ENCODE measurements around the gene SULF2.

Gene SULF2

GRCh38 chr20:47802975-47803374 is 17.7 kb upstream of the SULF2 start:
- Histone ChIP-seq H3K36me3 (ENCODE audit: control insufficient read depth, insufficient read depth, low read length) (no peaks in the 10 kb centered on the region), H3K4me1 (no peaks in the 10 kb centered on the region), H3K27ac (no peak overlapping the region), H3K4me3 (ENCODE audit: low read depth, low read length) (no peak overlapping the region), H3K27me3 (ENCODE audit: control insufficient read depth, insufficient read depth, low read length) (no peaks in the 10 kb centered on the region), H3K9ac (no peak overlapping the region), H2AFZ (no peak overlapping the region), H3K9me3 (ENCODE audit: control insufficient read depth, low read length) (no peaks in the 10 kb centered on the region), H3K4me2 (ENCODE audit: low read length) (no peak overlapping the region), H3K79me2 (no peaks in the 10 kb centered on the region)
- TF ChIP-seq CTCF (IDR thresholded peaks at IDR 0.05), result no peak

- H3K27me3 ChIP-seq (ENCODE audit: control insufficient read depth, insufficient read depth, low read length), result no peaks in the 10 kb centered on the region
- H3K36me3 ChIP-seq (ENCODE audit: control insufficient read depth, insufficient read depth, low read length), result no peaks in the 10 kb centered on the region
- no peak overlapping the region for H3K4me3 ChIP-seq (ENCODE audit: low read depth, low read length)
- no peak overlapping the region for H3K9ac ChIP-seq
- H3K4me2 ChIP-seq (ENCODE audit: low read length), result no peak overlapping the region
- no peak overlapping the region for H3K27ac ChIP-seq
- no peaks in the 10 kb centered on the region for H3K79me2 ChIP-seq
- no peak for TF ChIP-seq CTCF (IDR thresholded peaks at IDR 0.05)
- no peaks in the 10 kb centered on the region for H3K4me1 ChIP-seq
- no peaks in the 10 kb centered on the region for H3K9me3 ChIP-seq (ENCODE audit: control insufficient read depth, low read length)
- no peak overlapping the region for H2AFZ ChIP-seq
These were observed 17.1 kb upstream of the SULF2 start for GRCh38 chr20:47802226-47802920.

- Histone ChIP-seq H2AFZ (no peak overlapping the region), H3K9ac (no peak overlapping the region), H3K36me3 (ENCODE audit: control insufficient read depth, insufficient read depth, low read length) (no peaks in the 10 kb centered on the region), H3K4me3 (ENCODE audit: low read depth, low read length) (no peak overlapping the region), H3K4me2 (ENCODE audit: low read length) (no peak overlapping the region), H3K9me3 (ENCODE audit: control insufficient read depth, low read length) (no peaks in the 10 kb centered on the region), H3K4me1 (no peaks in the 10 kb centered on the region), H3K27ac (no peak overlapping the region), H3K27me3 (ENCODE audit: control insufficient read depth, insufficient read depth, low read length) (no peaks in the 10 kb centered on the region), H3K79me2 (no peaks in the 10 kb centered on the region)
- TF ChIP-seq CTCF (IDR thresholded peaks at IDR 0.05), result no peak
These were observed 16.5 kb upstream of the SULF2 start for GRCh38 chr20:47801759-47802158.

GRCh38 chr20:47801079-47801478 is 15.8 kb upstream of the SULF2 start:
- Histone ChIP-seq H3K4me3 (ENCODE audit: low read depth, low read length) (no peak overlapping the region), H3K9ac (no peak overlapping the region), H3K27me3 (ENCODE audit: control insufficient read depth, insufficient read depth, low read length) (no peaks in the 10 kb centered on the region), H2AFZ (no peak overlapping the region), H3K36me3 (ENCODE audit: control insufficient read depth, insufficient read depth, low read length) (no peaks in the 10 kb centered on the region), H3K4me2 (ENCODE audit: low read length) (no peak overlapping the region), H3K4me1 (no peaks in the 10 kb centered on the region), H3K27ac (no peak overlapping the region), H3K9me3 (ENCODE audit: control insufficient read depth, low read length) (no peaks in the 10 kb centered on the region), H3K79me2 (no peaks in the 10 kb centered on the region)
- TF ChIP-seq CTCF (IDR thresholded peaks at IDR 0.05), result no peak

GRCh38 chr20:47800623-47801022 is 15.3 kb upstream of the SULF2 start:
- Histone ChIP-seq H3K36me3 (ENCODE audit: control insufficient read depth, insufficient read depth, low read length) (no peaks in the 10 kb centered on the region), H3K4me1 (no peaks in the 10 kb centered on the region), H3K27ac (no peak overlapping the region), H3K9me3 (ENCODE audit: control insufficient read depth, low read length) (no peaks in the 10 kb centered on the region), H3K9ac (no peak overlapping the region), H3K27me3 (ENCODE audit: control insufficient read depth, insufficient read depth, low read length) (no peaks in the 10 kb centered on the region), H3K4me3 (ENCODE audit: low read depth, low read length) (no peak overlapping the region), H2AFZ (no peak overlapping the region), H3K4me2 (ENCODE audit: low read length) (no peak overlapping the region), H3K79me2 (no peaks in the 10 kb centered on the region)
- no peak for TF ChIP-seq CTCF (IDR thresholded peaks at IDR 0.05)

Data from parathyroid adenoma (tissue), 2 donors.